AG04449 (cell line): ENCODE measurements around the gene TBC1D8.

Experiments
- CTCF ChIA-PET: fragments of 350-600 bp; formaldehyde crosslinking; extraction: SDS; loops from one replicate; lab custom pipeline; 2021; ENCODE audit warnings: antibody characterized with exemption; lab: Yijun Ruan, JAX
- POLR2A ChIA-PET: fragments of 400-600, 350-600 bp; formaldehyde crosslinking; extraction: SDS; loops from one replicate; lab custom pipeline; 2020; ENCODE audit warnings: antibody characterized with exemption, inconsistent platforms; lab: Yijun Ruan, JAX
- DNase-seq: peaks from one replicate; pipeline ENCODE4 v3.0.0-alpha.2; 2010; ENCODE audit warnings: low read depth, low spot score
- H3K4me3 ChIP-seq: 2 replicates; pipeline ENCODE4 v1.5.1; 2011; ENCODE audit warnings: low read depth, mild to moderate bottlenecking, control low read depth, low read length
- TF ChIP-seq, protein P1 (sequence below): IDR thresholded peaks from one replicate; pipeline ENCODE4 v1.5.1; 2011; ENCODE audit warnings: mild to moderate bottlenecking, moderate library complexity, low read length, control low read depth, inconsistent platforms; ENCODE audit not compliant: insufficient read depth; ENCODE audit errors: missing control alignments

Gene TBC1D8

DNA sequence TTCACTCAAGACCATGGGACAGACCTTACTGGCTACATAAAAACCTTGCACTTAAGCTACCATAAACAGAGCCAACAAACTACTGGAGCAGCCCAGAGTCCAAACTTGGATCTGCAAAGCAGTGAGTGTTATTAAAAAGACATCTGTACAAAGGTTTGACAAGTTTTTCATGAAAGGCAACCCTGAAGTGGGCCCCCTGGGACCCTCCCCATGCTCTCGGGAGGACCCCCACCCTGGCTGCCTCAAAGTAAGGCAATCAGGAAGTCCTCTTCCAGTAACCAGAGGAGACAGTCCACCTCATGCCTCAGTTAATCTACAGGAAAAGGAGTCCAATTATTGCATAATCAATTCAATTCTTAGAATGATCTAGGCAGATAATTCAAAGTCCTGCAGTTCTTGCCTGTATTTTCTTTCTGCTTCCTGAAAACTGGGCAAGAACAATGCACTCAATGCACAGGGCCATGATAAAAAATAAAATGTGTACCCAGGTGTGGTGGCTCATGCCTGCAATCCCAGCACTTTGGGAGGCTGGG is 69.7 kb downstream of the TBC1D8 start:
- TF ChIP-seq, protein P1, sequence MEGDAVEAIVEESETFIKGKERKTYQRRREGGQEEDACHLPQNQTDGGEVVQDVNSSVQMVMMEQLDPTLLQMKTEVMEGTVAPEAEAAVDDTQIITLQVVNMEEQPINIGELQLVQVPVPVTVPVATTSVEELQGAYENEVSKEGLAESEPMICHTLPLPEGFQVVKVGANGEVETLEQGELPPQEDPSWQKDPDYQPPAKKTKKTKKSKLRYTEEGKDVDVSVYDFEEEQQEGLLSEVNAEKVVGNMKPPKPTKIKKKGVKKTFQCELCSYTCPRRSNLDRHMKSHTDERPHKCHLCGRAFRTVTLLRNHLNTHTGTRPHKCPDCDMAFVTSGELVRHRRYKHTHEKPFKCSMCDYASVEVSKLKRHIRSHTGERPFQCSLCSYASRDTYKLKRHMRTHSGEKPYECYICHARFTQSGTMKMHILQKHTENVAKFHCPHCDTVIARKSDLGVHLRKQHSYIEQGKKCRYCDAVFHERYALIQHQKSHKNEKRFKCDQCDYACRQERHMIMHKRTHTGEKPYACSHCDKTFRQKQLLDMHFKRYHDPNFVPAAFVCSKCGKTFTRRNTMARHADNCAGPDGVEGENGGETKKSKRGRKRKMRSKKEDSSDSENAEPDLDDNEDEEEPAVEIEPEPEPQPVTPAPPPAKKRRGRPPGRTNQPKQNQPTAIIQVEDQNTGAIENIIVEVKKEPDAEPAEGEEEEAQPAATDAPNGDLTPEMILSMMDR, result no peak
- ChIA-PET CTCF (no interaction called here), POLR2A (interaction anchor here (0.6 kb wide), 1 partner anchor 42 kb away, joined by 3 read pairs; no protein-coding TSS in a partner anchor)
- no peak for DNase-seq
- no peak overlapping the region for H3K4me3 ChIP-seq

DNA sequence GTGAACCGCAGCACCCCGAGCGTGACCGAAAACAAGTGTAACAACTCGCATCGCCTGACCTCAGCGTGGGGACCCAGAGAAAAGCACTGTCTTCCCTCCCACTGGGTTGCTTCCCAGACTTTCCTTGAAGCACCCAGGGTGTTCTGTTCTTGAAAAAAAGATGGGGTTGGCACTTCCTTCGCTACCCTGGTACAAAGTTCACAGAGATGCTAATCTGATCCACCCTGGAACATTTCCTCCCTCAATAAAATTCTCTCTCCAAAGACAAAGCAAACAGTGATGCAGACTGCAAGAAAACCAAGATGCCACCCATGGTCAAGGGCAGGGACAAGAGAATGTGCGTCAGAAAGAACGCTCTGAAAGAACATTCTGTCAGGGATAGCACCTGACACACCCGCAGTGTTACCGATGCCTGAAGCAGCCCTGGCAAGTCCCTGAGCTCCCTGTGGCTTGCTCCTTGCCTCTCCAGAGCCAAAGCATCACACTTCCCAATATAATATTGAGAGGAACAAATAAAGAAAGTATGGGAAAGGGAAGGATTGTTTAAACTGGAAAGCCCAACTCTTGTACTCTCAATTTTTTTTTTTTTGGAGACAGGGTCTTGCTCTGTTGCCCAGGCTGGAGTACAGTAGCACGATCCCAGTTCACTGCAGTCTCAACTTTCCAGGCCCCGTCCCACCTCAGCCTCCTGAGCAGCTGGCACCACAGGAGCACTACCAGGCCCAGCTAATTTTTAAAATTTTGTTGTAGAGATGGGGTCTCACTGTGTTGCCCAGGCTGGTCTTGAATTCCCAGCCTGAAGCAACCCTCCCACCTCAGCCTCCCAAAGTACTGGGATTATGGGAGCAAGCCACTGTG is 70.7 kb downstream of the TBC1D8 start:
- ChIA-PET CTCF (no interaction called here), POLR2A (interaction anchor here (0.6 kb wide), 1 partner anchor 43 kb away, joined by 3 read pairs; no protein-coding TSS in a partner anchor)
- DNase-seq, result no peak
- TF ChIP-seq, protein P1, result no peak
- H3K4me3 ChIP-seq, result no peak overlapping the region

DNA sequence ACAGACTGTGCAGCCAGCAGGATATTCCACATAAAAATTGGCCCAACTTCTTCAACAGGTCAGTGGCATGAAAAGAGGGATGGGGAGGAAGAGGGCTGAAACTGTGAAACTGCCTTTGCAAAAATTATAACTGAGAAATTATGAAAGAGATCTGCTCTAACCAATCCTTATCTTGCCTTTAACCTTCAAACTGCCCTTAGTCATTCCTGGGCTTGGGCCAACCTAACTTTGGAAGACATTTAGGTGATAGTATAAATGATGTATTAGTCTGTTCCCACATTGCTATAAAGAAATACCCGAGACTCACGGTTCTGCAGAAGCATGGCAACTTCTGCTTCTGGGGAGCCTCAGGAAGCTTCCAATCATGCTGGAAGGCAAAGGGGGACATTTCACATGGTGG is 74.6 kb downstream of the TBC1D8 start:
- ChIA-PET POLR2A (no interaction called here), CTCF (no interaction called here)

DNA sequence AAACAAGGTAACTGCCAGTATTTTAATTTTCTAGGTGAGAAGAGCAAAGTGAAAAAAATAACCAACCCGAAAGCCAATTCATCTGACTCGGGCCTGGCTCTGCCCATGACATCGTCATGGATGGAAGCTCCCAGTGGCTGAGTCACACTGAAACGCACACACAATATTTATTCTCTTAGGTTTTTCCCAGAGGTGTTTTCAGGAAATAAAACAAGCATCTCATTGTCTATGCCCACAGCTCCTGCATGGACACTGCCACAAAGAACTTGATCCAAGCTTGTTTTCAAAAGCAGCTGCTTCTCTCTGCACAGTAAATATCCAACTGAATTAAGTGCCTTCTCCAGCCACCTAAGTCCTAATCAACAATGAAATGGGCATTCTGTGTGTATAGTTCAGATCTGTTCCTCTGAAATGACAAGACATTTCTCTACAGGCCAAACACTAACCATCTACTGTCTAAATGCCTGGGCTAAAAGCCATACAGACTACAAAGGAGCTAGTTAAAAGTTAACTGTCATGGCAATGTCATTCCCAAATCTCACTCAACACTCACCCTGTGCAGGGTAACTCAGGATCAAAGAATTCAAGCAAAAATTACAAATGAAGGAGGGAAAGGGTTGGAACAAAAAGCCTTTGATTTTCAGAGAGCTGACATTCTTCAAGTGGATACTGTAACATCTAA is 86.2 kb downstream of the TBC1D8 start:
- ChIA-PET CTCF (interaction anchor here (2.1 to 2.6 kb wide), 2 partner anchors 28 to 141 kb away, joined by 7 to 10 read pairs; no protein-coding TSS in a partner anchor), POLR2A (no interaction called here)
- no peak overlapping the region for H3K4me3 ChIP-seq
- no peak for DNase-seq
- TF ChIP-seq, protein P1, result no peak

More for the DNA sequence above, 74.6 kb downstream of the TBC1D8 start:
- TF ChIP-seq, protein P1, result no peak
- DNase-seq, result no peak
- H3K4me3 ChIP-seq, result no peak overlapping the region

DNA sequence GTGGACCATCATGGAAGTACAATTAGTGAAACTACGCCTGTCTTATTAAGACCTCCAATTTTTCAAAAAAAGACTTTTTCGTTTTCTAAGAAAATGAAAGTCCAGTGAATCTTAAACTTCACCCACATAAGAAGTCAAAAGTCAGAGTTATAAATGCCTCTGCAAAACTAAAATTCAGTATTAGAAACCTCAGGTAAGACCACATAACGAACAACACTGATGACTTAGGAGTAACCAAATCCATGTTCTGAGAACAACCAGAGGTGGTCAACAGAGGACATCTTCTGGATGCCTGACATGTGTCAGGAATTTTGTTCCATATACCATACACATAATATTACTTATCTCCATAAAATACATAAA is 86.7 kb downstream of the TBC1D8 start:
- TF ChIP-seq, protein P1, result no peak
- DNase-seq, result no peak
- CTCF ChIA-PET, result interaction anchor here (2.1 to 2.6 kb wide), 2 partner anchors 27 to 141 kb away, joined by 7 to 10 read pairs; no protein-coding TSS in a partner anchor
- POLR2A ChIA-PET, result no interaction called here
- H3K4me3 ChIP-seq, result no peak overlapping the region
